HG02852 (cell line): ENCODE data around the gene NEK5.
A peak's percentile ranks its signal among the peaks of the same experiment; 100 is the strongest.

Experiments used
- ATAC-seq: cut with Tn5 transposase; IDR thresholded peaks from one replicate; pipeline ENCODE4 v1.9.1; 2021; ENCODE audit warnings: mild to moderate bottlenecking, moderate library complexity; ENCODE audit not compliant: unreplicated experiment

The NEK5 gene

GRCh38 chr13:52016296-52016695, 112.6 kb downstream of the NEK5 start:
- ATAC-seq: no peak

GRCh38 chr13:52012512-52012836, 116.4 kb downstream of the NEK5 start:
- no peak for ATAC-seq

- peak; percentile 99 for ATAC-seq
These were observed 117.0 kb downstream of the NEK5 start, which contains the start of gene ALG11 for GRCh38 chr13:52011632-52012511. Gene ALG11 (plus strand): TSS chr13:52012398. CDS start chr13:52012419, 21 bp downstream.

- ATAC-seq: no peak
These were observed 117.8 kb downstream of the NEK5 start, which contains the start of gene ATP7B for GRCh38 chr13:52010890-52011631. Gene ATP7B (minus strand): TSS chr13:52011450. CDS start chr13:52011337, 113 bp downstream.

- no peak for ATAC-seq
These were observed 118.9 kb downstream of the NEK5 start for GRCh38 chr13:52009946-52010345.

- no peak for ATAC-seq
These were observed 122.2 kb downstream of the NEK5 start for GRCh38 chr13:52006523-52007245.

- ATAC-seq: no peak
These were observed 122.9 kb downstream of the NEK5 start for GRCh38 chr13:52005841-52006522.

GRCh38 chr13:52004511-52005170, 124.2 kb downstream of the NEK5 start:
- ATAC-seq: no peak

GRCh38 chr13:52003541-52003940, 125.3 kb downstream of the NEK5 start:
- ATAC-seq: no peak

GRCh38 chr13:52002361-52002760, 126.5 kb downstream of the NEK5 start:
- no peak for ATAC-seq

- peak; percentile 85 for ATAC-seq
These were observed 127.6 kb downstream of the NEK5 start for GRCh38 chr13:52001120-52001731.

GRCh38 chr13:51999921-52000320, 129.0 kb downstream of the NEK5 start:
- no peak for ATAC-seq

GRCh38 chr13:51999510-51999911, 129.4 kb downstream of the NEK5 start:
- ATAC-seq: no peak

- no peak for ATAC-seq
These were observed 130.0 kb downstream of the NEK5 start for GRCh38 chr13:51998723-51999509.

- ATAC-seq: no peak
These were observed 131.1 kb downstream of the NEK5 start for GRCh38 chr13:51997641-51998330.

- no peak for ATAC-seq
These were observed 131.7 kb downstream of the NEK5 start for GRCh38 chr13:51997186-51997585.

GRCh38 chr13:51996641-51997040, 132.2 kb downstream of the NEK5 start:
- no peak for ATAC-seq
